B cell (primary cell): ENCODE data around the gene TMEM185B. TPM values are rescaled to one million over a fixed set of nuclear protein-coding genes. Genes with fewer than 3 reads are reported as not detected.

ENCODE experiments used
- ATAC-seq: fragments of 200-7000 bp; cut with Tn5 transposase; one replicate; pipeline ENCODE4 v1.10.0; 2021; ENCODE audit warnings: low read depth, mild to moderate bottlenecking, moderate number of reproducible peaks, moderate library complexity
- CTCF ChIA-PET: fragments of 350-600 bp; sonication (Branson Sonifier 250); formaldehyde crosslinking; loops from one replicate; lab custom pipeline; 2021; ENCODE audit warnings: antibody characterized with exemption, inconsistent platforms; lab: Charles Lee
- POLR2A ChIA-PET: fragments of 350-600 bp; sonication (Branson Sonifier 250); formaldehyde crosslinking; loops from one replicate; lab custom pipeline; 2021; ENCODE audit warnings: antibody characterized with exemption; lab: Charles Lee
- DNase-seq: peaks from one replicate; pipeline ENCODE4 v3.0.0; 2013
- H2AFZ ChIP-seq: 2 replicates; pipeline ENCODE4 v1.6.1; 2012; ENCODE audit warnings: mild to moderate bottlenecking, low read depth, low read length; ENCODE audit not compliant: insufficient read depth, poor library complexity, severe bottlenecking
- H3K27ac ChIP-seq, 2 donors: 1 replicate in 1 of 2; 2 replicates in 1 of 2; pipeline ENCODE4 v1.5.1; 2012 to 2013; ENCODE audit warnings: low read length in 2 of 2, mild to moderate bottlenecking in 2 of 2, moderate library complexity in 1 of 2
- H3K27me3 ChIP-seq, 4 experiments: fragments of 200-600 bp in 1 of 4; sonication (generic) in 1 of 4; replicated peaks in 1 of 4; 1 replicate in 2 of 4; 2 replicates in 2 of 4; pipeline versions ENCODE4 v1.6.1 to v1.7.0; 2013 to 2016; ENCODE audit warnings: low read length in 3 of 4, mild to moderate bottlenecking in 2 of 4, mixed read lengths in 1 of 4, moderate library complexity in 1 of 4; ENCODE audit not compliant: insufficient read depth in 4 of 4, control insufficient read depth in 3 of 4; ENCODE audit errors: control extremely low read depth in 1 of 4
- H3K36me3 ChIP-seq, 2 experiments: replicated peaks in 1 of 2; 1 replicate in 1 of 2; 2 replicates in 1 of 2; pipeline versions ENCODE4 v1.6.1 to v1.7.1; 2013; ENCODE audit warnings: low read length in 1 of 2; ENCODE audit not compliant: insufficient read depth in 2 of 2, control insufficient read depth in 1 of 2; ENCODE audit errors: control extremely low read depth in 1 of 2, extremely low read depth in 1 of 2
- H3K4me1 ChIP-seq, 2 donors: fragments of 200-600 bp in 1 of 2; sonication (generic) in 1 of 2; 1 replicate in 1 of 2; 2 replicates in 1 of 2; pipeline versions ENCODE4 v1.5.1 to v1.6.1; 2013 to 2017; ENCODE audit warnings: low read length in 2 of 2; ENCODE audit not compliant: control insufficient read depth in 2 of 2, insufficient read depth in 2 of 2
- H3K4me2 ChIP-seq: replicated peaks from 2 replicates; pipeline ENCODE3; 2012; ENCODE audit warnings: mild to moderate bottlenecking, low read depth, low read length; ENCODE audit not compliant: poor library complexity, severe bottlenecking
- H3K4me3 ChIP-seq, 5 experiments: fragments of 200-600 bp in 1 of 5; sonication (generic) in 1 of 5; 1 replicate in 3 of 5; 2 replicates in 2 of 5; pipeline versions ENCODE4 v1.5.1 to v1.7.0; 2011 to 2016; ENCODE audit warnings: low read length in 4 of 5, mild to moderate bottlenecking in 4 of 5, low read depth in 2 of 5, control low read depth in 1 of 5, moderate library complexity in 1 of 5; ENCODE audit not compliant: insufficient read depth in 1 of 5; ENCODE audit errors: control extremely low read depth in 1 of 5, extremely low read depth in 1 of 5
- H3K79me2 ChIP-seq: fragments of 200-600 bp; sonication (generic); one replicate; pipeline ENCODE4 v1.6.0; 2016; ENCODE audit warnings: low read length; ENCODE audit not compliant: control insufficient read depth, insufficient read depth
- H3K9ac ChIP-seq: fragments of 200-600 bp; sonication (generic); 2 replicates; pipeline ENCODE4 v1.6.1; 2017; ENCODE audit warnings: mild to moderate bottlenecking, low read length, moderate library complexity
- H3K9me3 ChIP-seq, 3 donors: one replicate each; pipeline versions ENCODE4 v1.6.1 to v1.7.1; 2013; ENCODE audit warnings: low read length in 2 of 3; ENCODE audit not compliant: control insufficient read depth in 2 of 3, insufficient read depth in 1 of 3; ENCODE audit errors: control extremely low read depth in 1 of 3
- H4K20me1 ChIP-seq: 2 replicates; pipeline ENCODE4 v1.6.0; 2012; ENCODE audit warnings: mild to moderate bottlenecking, low read length; ENCODE audit not compliant: insufficient read depth, control insufficient read depth, poor library complexity, severe bottlenecking
- H3K27ac Mint-ChIP-seq: one replicate; pipeline ENCODE4 v1.8.0; 2021; ENCODE audit warnings: mixed read lengths
- H3K27me3 Mint-ChIP-seq: one replicate; pipeline ENCODE4 v1.8.0; 2021; ENCODE audit warnings: mixed read lengths
- H3K4me1 Mint-ChIP-seq: one replicate; pipeline ENCODE4 v1.8.0; 2021; ENCODE audit warnings: mixed read lengths
- H3K4me3 Mint-ChIP-seq: one replicate; pipeline ENCODE4 v1.8.0; 2021; ENCODE audit warnings: mixed read lengths
- H3K9me3 Mint-ChIP-seq: one replicate; pipeline ENCODE4 v1.8.0; 2022; ENCODE audit warnings: mixed read lengths; ENCODE audit not compliant: insufficient read depth
- CTCF ChIP-seq: fragments of 200-600 bp; IDR thresholded peaks from one replicate; pipeline ENCODE4 v1.8.0; 2022; ENCODE audit warnings: antibody characterized with exemption, mild to moderate bottlenecking
- EZH2 ChIP-seq: IDR thresholded peaks from 2 replicates; pipeline ENCODE4 v1.6.1; 2012; ENCODE audit warnings: borderline replicate concordance, low read depth, mild to moderate bottlenecking, moderate library complexity, low read length; ENCODE audit not compliant: insufficient read depth, poor library complexity, severe bottlenecking
- WGBS: methylation state at CpG from one replicate; pipeline ENCODE4 v1.1.5; 2013; ENCODE audit warnings: missing lambda C conversion rate; ENCODE audit not compliant: insufficient coverage; 5-methylcytosine and 5-hydroxymethylcytosine counted together
- intact Hi-C: fragments of 100-400 bp; cut with micrococcal nuclease; formaldehyde crosslinking; loops from one replicate; pipeline ENCODE4 v1.10.0; 2022
- polyA plus RNA-seq: library from polyadenylated mRNA; depleted of rRNA; stranded (reverse); fragments of >200 nt; gene quantifications from 2 replicates; pipeline ENCODE4 v1.2.3, GENCODE V29; 2012
- total RNA-seq, 2 donors: library from RNA; stranded (reverse); fragments of 120-200 nt in 1 of 2; gene quantifications; 1 replicate in 1 of 2; 2 replicates in 1 of 2; pipeline versions ENCODE4 v1.2.3 to v1.2.4, GENCODE V29; 2013 to 2022

TMEM185B gene
- total and polyA plus RNA-seq, 2 donors (not counting 1 experiment from before 2014, with no cell fraction given) = 29.6 to 36.4 TPM

- POLR2A ChIA-PET = no interaction called here
- Histone ChIP-seq H3K36me3 (no peaks in the 10 kb centered on the region), H3K9me3 (peaks cover 0 to 2% (median 0%) of the 10 kb centered on the region in 3 donors), H3K4me3 (no peak overlapping the region), H2AFZ (no peak overlapping the region), H3K27me3 (peaks cover 0 to 9% (median 2%) of the 10 kb centered on the region in 4 experiments), H3K9ac (no peak overlapping the region), H3K79me2 (peaks cover 39% of the 10 kb centered on the region), H4K20me1 (no peaks in the 10 kb centered on the region), H3K4me1 (peaks cover 36 to 41% of the 10 kb centered on the region in 2 donors), H3K27ac (no peak overlapping the region), H3K4me2 (no peak overlapping the region)
- no peak overlapping the region for H3K27ac Mint-ChIP-seq
- H3K4me3 Mint-ChIP-seq = no peak overlapping the region
- H3K4me1 Mint-ChIP-seq = peaks cover 43% of the 10 kb centered on the region
- intact Hi-C loops = loop anchor here (5.0 kb wide), 1 partner anchor 37 kb away; no protein-coding TSS in a partner anchor
- DNase-seq (no peak), ATAC-seq (no peak)
- CTCF ChIA-PET = interaction anchor here (2.5 to 2.7 kb wide), 2 partner anchors 18 to 75 kb away, joined by 10 to 13 read pairs; no protein-coding TSS in a partner anchor
- peaks cover 14% of the 10 kb centered on the region for H3K27me3 Mint-ChIP-seq
- WGBS = 94% methylated on average over 4 of the region's 4 CpGs
- TF ChIP-seq EZH2 (no peak), CTCF (no peak)
- no peaks in the 10 kb centered on the region for H3K9me3 Mint-ChIP-seq
Measured at GRCh38 chr2:120250640-120251039, 27.4 kb upstream of the TMEM185B start.

- Histone ChIP-seq H3K36me3 (no peaks in the 10 kb centered on the region), H3K9me3 (peaks cover 0 to 14% (median 0%) of the 10 kb centered on the region in 3 donors), H3K4me2 (no peak overlapping the region), H3K4me1 (peaks cover 21% of the 10 kb centered on the region in 2 donors), H3K9ac (no peak overlapping the region), H3K79me2 (peaks cover 12% of the 10 kb centered on the region), H2AFZ (peak overlapping the region; percentile 25), H3K4me3 (no peak overlapping the region), H3K27ac (no peak overlapping the region), H3K27me3 (peaks cover 0 to 9% (median 2%) of the 10 kb centered on the region in 4 experiments), H4K20me1 (no peaks in the 10 kb centered on the region)
- ATAC-seq (no peak), DNase-seq (no peak)
- intact Hi-C loops = no loop called here
- H3K9me3 Mint-ChIP-seq = peaks cover 3% of the 10 kb centered on the region
- H3K27me3 Mint-ChIP-seq = peaks cover 14% of the 10 kb centered on the region
- POLR2A ChIA-PET = interaction anchor here (1.1 kb wide), 1 partner anchor 488 kb away, joined by 3 read pairs; the partner anchor contains the start of gene PTPN4
- H3K4me1 Mint-ChIP-seq = peaks cover 22% of the 10 kb centered on the region
- H3K27ac Mint-ChIP-seq = no peak overlapping the region
- no peak for TF ChIP-seq CTCF
- no peak for TF ChIP-seq EZH2
- no peak overlapping the region for H3K4me3 Mint-ChIP-seq
- CTCF ChIA-PET = interaction anchor here (0.6 to 3.6 kb wide), 2 partner anchors 66 to 224 kb away, joined by 3 to 15 read pairs; no protein-coding TSS in a partner anchor
- 30% methylated on average over 6 of the region's 6 CpGs for WGBS
Measured at GRCh38 chr2:120247851-120248250, 24.7 kb upstream of the TMEM185B start.
